Aortic smooth muscle cell (primary cell): ENCODE results near the gene CD226. TPM values are rescaled to one million over a fixed set of nuclear protein-coding genes. Genes with fewer than 3 reads are reported as not detected.

Experiments used
- total RNA-seq: library from RNA; depleted of rRNA; stranded (reverse); fragments of >200 nt; gene quantifications from 2 replicates; pipeline ENCODE4 v1.2.3, GENCODE V29; 2014

Gene CD226
- total RNA-seq = 0.53 and 0.56 TPM in 2 replicates

GRCh38 chr18:69947361-69948133 is at the start of gene CD226:
TSS of gene CD226 (minus strand) at chr18:69947873. CDS start at chr18:69947406, 467 bp downstream.

